NCI-H345 (cell line): ENCODE results near the gene GPC5.

Experiments
- DNase-seq: peaks from one replicate; lab custom pipeline; 2025; lab: John Stamatoyannopoulos, UW

Gene GPC5

GRCh38 chr13:91540158-91540736 lies 141.8 kb downstream of the GPC5 start:
- DNase-seq = no peak

GRCh38 chr13:91544723-91545122 lies 146.3 kb downstream of the GPC5 start:
- no peak for DNase-seq

- DNase-seq = no peak
Observed at GRCh38 chr13:91546900-91547299, 148.5 kb downstream of the GPC5 start.

- DNase-seq = no peak
Observed at GRCh38 chr13:91553584-91553983, 155.2 kb downstream of the GPC5 start.

GRCh38 chr13:91554101-91554500 lies 155.7 kb downstream of the GPC5 start:
- DNase-seq = no peak

GRCh38 chr13:91557328-91558090 lies 159.1 kb downstream of the GPC5 start:
- DNase-seq = no peak

- no peak for DNase-seq
Observed at GRCh38 chr13:91563799-91564198, 165.4 kb downstream of the GPC5 start.

GRCh38 chr13:91564396-91564795 lies 166.0 kb downstream of the GPC5 start:
- DNase-seq = no peak

- DNase-seq = no peak
Observed at GRCh38 chr13:91565296-91565695, 166.9 kb downstream of the GPC5 start.

GRCh38 chr13:91567485-91568207 lies 169.2 kb downstream of the GPC5 start:
- no peak for DNase-seq

- DNase-seq = no peak
Observed at GRCh38 chr13:91571681-91572080, 173.3 kb downstream of the GPC5 start.

- DNase-seq = no peak
Observed at GRCh38 chr13:91572439-91572838, 174.0 kb downstream of the GPC5 start.

GRCh38 chr13:91572944-91573598 lies 174.7 kb downstream of the GPC5 start:
- no peak for DNase-seq

- no peak for DNase-seq
Observed at GRCh38 chr13:91574766-91575165, 176.3 kb downstream of the GPC5 start.

GRCh38 chr13:91576590-91576989 lies 178.2 kb downstream of the GPC5 start:
- no peak for DNase-seq

- DNase-seq = no peak
Observed at GRCh38 chr13:91579320-91579719, 180.9 kb downstream of the GPC5 start.

GRCh38 chr13:91580749-91581148 lies 182.3 kb downstream of the GPC5 start:
- no peak for DNase-seq

- no peak for DNase-seq
Observed at GRCh38 chr13:91586609-91587008, 188.2 kb downstream of the GPC5 start.

- DNase-seq = no peak
Observed at GRCh38 chr13:91588541-91588940, 190.1 kb downstream of the GPC5 start.

- DNase-seq = no peak
Observed at GRCh38 chr13:91592056-91593014, 193.9 kb downstream of the GPC5 start.

GRCh38 chr13:91593456-91593855 lies 195.0 kb downstream of the GPC5 start:
- DNase-seq = no peak
